ENCODE data around the gene ZIC5.

Gene ZIC5

DNA sequence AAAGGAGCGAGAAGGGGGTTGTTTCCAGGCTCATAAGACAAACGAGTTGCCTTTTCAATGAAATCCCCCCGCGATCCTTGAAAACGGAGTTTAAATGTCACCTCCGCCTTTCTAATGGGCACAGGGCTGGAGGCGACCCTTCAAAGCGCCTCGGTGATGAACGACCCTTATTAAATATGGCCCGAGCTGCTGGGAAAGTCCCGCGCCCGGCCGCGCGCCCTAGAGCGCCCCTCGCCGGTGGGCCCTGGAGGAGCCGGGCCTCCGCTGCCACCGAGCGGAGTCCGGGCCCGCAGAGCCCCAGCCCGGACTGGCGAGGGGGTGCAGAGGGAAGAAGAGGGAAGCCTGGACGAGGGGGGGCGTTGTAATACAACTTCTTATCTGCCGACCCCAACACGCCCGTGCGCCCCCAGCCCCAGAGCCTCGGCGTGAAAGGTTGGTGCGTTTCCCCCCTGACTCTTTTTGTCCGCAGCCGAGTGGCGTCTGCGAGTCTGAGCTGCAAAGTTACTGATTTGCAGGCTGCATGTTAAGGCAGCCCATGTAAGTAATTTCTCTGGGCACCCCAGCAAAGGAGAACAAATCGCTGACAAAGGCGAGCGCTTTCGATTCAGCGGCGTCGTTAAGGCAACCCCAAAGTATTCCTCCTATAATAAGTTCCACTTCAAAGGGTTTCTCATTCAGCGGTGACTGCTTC, 11.9 kb downstream of the ZIC5 start:
- TF ChIP-seq, protein P1, sequence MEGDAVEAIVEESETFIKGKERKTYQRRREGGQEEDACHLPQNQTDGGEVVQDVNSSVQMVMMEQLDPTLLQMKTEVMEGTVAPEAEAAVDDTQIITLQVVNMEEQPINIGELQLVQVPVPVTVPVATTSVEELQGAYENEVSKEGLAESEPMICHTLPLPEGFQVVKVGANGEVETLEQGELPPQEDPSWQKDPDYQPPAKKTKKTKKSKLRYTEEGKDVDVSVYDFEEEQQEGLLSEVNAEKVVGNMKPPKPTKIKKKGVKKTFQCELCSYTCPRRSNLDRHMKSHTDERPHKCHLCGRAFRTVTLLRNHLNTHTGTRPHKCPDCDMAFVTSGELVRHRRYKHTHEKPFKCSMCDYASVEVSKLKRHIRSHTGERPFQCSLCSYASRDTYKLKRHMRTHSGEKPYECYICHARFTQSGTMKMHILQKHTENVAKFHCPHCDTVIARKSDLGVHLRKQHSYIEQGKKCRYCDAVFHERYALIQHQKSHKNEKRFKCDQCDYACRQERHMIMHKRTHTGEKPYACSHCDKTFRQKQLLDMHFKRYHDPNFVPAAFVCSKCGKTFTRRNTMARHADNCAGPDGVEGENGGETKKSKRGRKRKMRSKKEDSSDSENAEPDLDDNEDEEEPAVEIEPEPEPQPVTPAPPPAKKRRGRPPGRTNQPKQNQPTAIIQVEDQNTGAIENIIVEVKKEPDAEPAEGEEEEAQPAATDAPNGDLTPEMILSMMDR (conservative IDR thresholded peaks at IDR 0.05; ENCODE audit: control insufficient read depth, insufficient read depth, low read depth, low read length): no peak
- no peak for DNase-seq (ENCODE audit: low read depth)
- H3K4me3 ChIP-seq (ENCODE audit: control insufficient read depth, low read depth, low read length): no peak overlapping the region

DNA sequence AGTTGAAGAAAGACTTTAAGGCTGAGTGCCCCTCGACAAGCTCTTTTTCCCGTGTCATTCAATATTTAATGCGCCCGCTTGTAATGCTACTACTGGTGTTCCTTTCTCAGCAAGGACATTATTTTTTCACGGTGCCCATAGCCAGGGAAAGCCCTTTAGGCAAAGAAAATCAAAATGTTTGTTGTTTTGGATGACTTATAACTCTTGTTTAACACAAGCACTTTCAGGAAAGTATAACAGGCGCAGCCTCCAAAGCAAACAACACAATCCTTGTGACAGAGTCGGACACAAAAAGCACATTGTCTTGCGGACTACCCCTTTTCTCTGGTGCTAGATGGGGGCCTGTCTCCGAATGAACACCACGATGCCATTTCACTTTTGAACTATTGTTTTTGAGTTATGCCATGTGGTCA, 12.4 kb downstream of the ZIC5 start:
- H3K4me3 ChIP-seq (ENCODE audit: control insufficient read depth, low read depth, low read length): no peak overlapping the region
- TF ChIP-seq, protein P1 (conservative IDR thresholded peaks at IDR 0.05; ENCODE audit: control insufficient read depth, insufficient read depth, low read depth, low read length): no peak
- no peak for DNase-seq (ENCODE audit: low read depth)

DNA sequence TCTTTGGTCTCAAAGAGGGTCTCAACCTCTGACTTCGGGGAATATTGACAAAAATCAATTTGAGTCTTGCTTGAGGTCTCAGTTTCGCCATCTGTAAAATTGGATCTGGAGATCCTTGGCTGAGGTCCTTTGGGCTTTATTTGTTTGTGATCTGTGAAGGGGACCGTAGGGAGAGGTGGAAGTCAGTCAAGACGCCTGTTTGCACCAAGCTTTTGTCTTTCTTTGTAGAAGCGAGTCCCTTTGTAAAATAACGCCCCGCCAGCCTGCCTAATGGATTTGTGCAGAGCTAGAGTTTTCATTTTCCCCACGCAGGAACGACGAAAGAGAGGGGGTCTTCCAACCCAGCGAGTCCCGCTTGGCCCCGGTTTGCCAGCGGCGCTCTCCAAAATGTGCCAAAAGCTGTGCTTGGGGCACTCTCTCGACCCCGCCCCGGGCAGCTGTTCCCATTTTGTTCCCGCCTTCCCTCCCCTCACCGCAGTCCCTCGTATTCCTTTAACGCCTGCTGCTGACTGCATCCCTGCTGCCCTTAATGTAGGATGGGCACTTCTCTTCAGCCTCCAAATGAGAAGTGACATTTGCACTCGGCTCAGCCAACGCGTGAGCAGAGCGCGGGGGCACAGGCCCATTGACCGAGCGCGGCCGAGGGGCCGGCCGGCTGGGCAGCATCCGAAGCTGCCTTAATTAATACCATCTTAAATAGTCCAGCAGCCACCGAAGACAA, 13.0 kb downstream of the ZIC5 start:
- TF ChIP-seq, protein P1 (conservative IDR thresholded peaks at IDR 0.05; ENCODE audit: control insufficient read depth, insufficient read depth, low read depth, low read length): no peak
- H3K4me3 ChIP-seq (ENCODE audit: control insufficient read depth, low read depth, low read length): no peak overlapping the region
- no peak for DNase-seq (ENCODE audit: low read depth)

DNA sequence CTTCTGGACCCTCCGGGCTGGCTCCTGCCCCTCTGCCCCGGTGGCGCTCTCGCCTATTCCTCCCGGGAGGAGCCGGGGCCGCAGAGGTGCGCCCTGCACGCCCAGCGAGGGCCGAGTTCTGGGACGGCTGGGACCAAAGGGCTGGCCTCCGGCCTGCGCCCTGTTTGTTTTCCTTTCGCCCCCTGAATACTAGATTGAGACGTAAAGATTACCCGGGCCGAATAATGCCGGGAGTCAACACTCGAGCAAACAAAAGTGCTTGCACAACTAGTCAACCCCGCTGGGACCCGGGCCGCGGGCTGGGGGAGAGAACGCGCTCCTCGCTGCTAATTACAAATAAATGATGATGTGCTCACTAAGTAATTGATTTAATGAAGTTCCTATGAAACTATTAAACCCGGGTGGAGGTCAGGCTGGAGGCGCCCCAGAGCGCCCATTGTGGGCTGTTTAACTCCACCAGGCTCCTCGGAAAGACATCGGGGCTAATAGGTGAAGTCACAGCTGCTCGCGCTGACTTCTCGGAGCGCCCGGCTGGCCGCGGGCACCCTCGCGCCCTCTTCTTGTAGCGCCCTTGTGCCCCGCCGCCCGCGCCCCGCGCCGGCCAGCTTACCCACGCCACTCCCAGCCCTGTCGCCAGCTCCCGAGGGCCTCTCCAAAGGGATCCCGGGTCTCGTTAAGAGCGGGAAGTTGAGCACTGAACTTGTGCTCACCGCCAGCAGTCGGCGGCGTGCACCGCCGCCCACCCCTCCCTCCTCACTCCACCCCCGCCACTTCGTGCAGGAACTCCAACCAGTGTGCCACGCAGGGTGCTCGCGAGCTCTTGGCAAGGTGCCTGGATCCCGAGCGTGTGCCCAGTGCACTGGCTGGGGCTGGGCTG, 14.9 kb downstream of the ZIC5 start:
- no peak overlapping the region for H3K4me3 ChIP-seq (ENCODE audit: control insufficient read depth, low read depth, low read length)
- TF ChIP-seq, protein P1 (conservative IDR thresholded peaks at IDR 0.05; ENCODE audit: control insufficient read depth, insufficient read depth, low read depth, low read length): no peak

DNA sequence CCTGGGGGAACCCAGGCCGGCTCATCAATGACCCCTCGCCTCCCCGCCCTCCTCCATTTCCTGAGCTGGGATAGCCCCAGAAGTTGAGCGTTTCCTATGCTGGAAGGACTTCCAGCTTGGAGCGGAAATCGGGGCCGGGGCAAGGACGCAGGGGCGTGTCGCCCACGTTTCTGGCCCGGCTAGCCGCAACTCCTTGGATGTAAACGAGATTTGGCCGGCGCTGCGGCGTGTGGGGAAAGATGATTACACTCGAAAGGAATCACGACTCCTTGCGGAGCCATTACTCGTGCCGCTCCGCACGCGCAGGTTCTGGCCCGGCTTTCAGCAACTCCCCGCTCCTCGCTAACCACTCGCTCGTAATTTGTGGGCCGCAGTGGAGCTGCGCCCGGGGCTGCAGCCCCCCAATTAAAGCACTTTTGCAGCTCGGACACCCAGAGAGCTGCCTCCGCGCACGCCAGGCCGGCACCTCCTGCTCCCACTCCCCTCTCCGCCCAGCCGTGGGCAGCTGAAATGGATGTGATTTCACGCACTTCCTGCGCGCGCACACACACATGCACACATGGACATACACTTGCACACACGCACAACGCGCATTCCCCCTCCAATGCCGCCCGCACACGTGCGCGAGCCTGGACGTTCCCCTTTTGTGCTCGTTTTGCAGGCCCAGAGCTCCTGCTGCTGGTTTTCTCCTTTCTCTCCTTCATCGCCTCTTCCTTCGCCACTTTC, 15.7 kb downstream of the ZIC5 start:
- TF ChIP-seq, protein P1 (conservative IDR thresholded peaks at IDR 0.05; ENCODE audit: control insufficient read depth, insufficient read depth, low read depth, low read length): no peak
- peak overlapping the region; percentile 3 for H3K4me3 ChIP-seq (ENCODE audit: control insufficient read depth, low read depth, low read length)
- peak; percentile 43 for DNase-seq (ENCODE audit: low read depth)

More for the DNA sequence above, 14.9 kb downstream of the ZIC5 start:
- DNase-seq (ENCODE audit: low read depth): no peak

Measured in fibroblast of mammary gland (primary cell).